ENCODE measurements around the gene AKNAD1.
"Not testable (repeated sequence)": the region's sequence is repeated elsewhere in the genome, so short reads cannot be mapped to it uniquely, and the experiment has no call there.

The AKNAD1 gene

GRCh38 chr1:108856994-108857393, at the start of gene AKNAD1:
TSS of gene AKNAD1 (minus strand) at chr1:108857094. CDS start at chr1:108852664, 4,430 bp downstream.
- in situ Hi-C loops (cut with HindIII; ENCODE audit: low sequenced_read_pairs): no loop called here

GRCh38 chr1:108901106-108901505, 44.2 kb upstream of the AKNAD1 start:
- in situ Hi-C loops (cut with HindIII; ENCODE audit: low sequenced_read_pairs): no loop called here

- in situ Hi-C loops (cut with HindIII; ENCODE audit: low sequenced_read_pairs): loop anchor here (5.0 kb wide), 1 partner anchor 56 kb away; no protein-coding TSS in a partner anchor
These were observed 41.2 kb upstream of the AKNAD1 start for GRCh38 chr1:108897865-108898720.

- in situ Hi-C loops (cut with HindIII; ENCODE audit: low sequenced_read_pairs): loop anchor here (5.0 kb wide), 1 partner anchor 54 kb away; no protein-coding TSS in a partner anchor
These were observed 39.6 kb upstream of the AKNAD1 start for GRCh38 chr1:108896146-108897145.

- in situ Hi-C loops (cut with HindIII; ENCODE audit: low sequenced_read_pairs): no loop called here
These were observed 36.2 kb upstream of the AKNAD1 start for GRCh38 chr1:108893141-108893530.

GRCh38 chr1:108892356-108893140, 35.7 kb upstream of the AKNAD1 start:
- in situ Hi-C loops (cut with HindIII; ENCODE audit: low sequenced_read_pairs): no loop called here

- in situ Hi-C loops (cut with HindIII; ENCODE audit: low sequenced_read_pairs): no loop called here
These were observed 33.0 kb upstream of the AKNAD1 start for GRCh38 chr1:108889706-108890384.

GRCh38 chr1:108889006-108889645, 32.2 kb upstream of the AKNAD1 start:
- in situ Hi-C loops (cut with HindIII; ENCODE audit: low sequenced_read_pairs): not testable (repeated sequence)

- in situ Hi-C loops (cut with HindIII; ENCODE audit: low sequenced_read_pairs): no loop called here
These were observed 29.4 kb upstream of the AKNAD1 start for GRCh38 chr1:108886292-108886691.

GRCh38 chr1:108884968-108885367, 28.1 kb upstream of the AKNAD1 start:
- in situ Hi-C loops (cut with HindIII; ENCODE audit: low sequenced_read_pairs): no loop called here

- in situ Hi-C loops (cut with HindIII; ENCODE audit: low sequenced_read_pairs): no loop called here
These were observed 25.9 kb upstream of the AKNAD1 start for GRCh38 chr1:108882837-108883236.

- in situ Hi-C loops (cut with HindIII; ENCODE audit: low sequenced_read_pairs): no loop called here
These were observed 24.5 kb upstream of the AKNAD1 start for GRCh38 chr1:108881369-108881768.

GRCh38 chr1:108880850-108881249, 24.0 kb upstream of the AKNAD1 start:
- in situ Hi-C loops (cut with HindIII; ENCODE audit: low sequenced_read_pairs): no loop called here

- in situ Hi-C loops (cut with HindIII; ENCODE audit: low sequenced_read_pairs): no loop called here
These were observed 21.8 kb upstream of the AKNAD1 start for GRCh38 chr1:108878678-108879077.

GRCh38 chr1:108878160-108878469, 21.2 kb upstream of the AKNAD1 start:
- in situ Hi-C loops (cut with HindIII; ENCODE audit: low sequenced_read_pairs): no loop called here

GRCh38 chr1:108877348-108878159, 20.7 kb upstream of the AKNAD1 start:
- in situ Hi-C loops (cut with HindIII; ENCODE audit: low sequenced_read_pairs): no loop called here

GRCh38 chr1:108871050-108871724, 14.3 kb upstream of the AKNAD1 start:
- in situ Hi-C loops (cut with HindIII; ENCODE audit: low sequenced_read_pairs): no loop called here

- in situ Hi-C loops (cut with HindIII; ENCODE audit: low sequenced_read_pairs): no loop called here
These were observed 8.5 kb upstream of the AKNAD1 start for GRCh38 chr1:108865316-108865910.

Data from DLD1 (cell line).